ENCODE data around the gene SPTB.

The SPTB gene

DNA sequence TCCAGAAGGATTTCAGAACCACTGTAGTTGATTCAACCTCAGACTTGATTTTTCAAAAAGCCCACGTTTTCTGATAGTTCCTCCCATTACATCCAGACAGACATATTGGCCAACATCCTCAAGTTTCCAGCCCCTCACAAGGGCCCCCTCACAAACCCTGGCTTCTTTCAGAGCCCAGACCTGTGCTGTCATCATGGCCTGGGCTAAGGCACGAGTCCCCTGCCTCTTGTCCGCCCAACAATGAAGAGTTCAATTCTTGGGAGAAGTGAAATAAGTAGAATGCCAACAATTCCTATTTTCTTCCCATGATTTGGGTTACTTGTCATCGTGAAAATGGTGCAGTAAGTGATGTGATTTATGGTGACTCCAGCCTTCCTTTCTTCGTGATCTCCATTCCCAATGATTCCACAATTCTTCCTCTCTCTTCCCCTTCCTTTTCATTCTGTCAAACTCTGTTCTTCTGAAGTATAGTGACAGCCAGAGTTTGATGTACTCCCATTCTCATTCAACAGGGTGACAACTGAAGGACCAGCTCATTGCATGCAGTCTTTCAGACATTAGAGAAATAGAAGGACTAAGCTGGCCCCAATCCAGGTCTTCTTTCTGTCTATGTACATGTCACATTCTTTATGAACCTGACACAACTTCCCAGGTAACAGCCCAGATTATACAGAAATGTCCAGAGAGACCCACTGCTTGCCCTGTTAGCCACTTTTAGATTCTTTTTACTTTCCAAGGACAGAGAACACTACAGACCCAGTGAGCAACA is 29.2 kb downstream of the SPTB start:
- DNase-seq (ENCODE audit: low spot score), result no peak

DNA sequence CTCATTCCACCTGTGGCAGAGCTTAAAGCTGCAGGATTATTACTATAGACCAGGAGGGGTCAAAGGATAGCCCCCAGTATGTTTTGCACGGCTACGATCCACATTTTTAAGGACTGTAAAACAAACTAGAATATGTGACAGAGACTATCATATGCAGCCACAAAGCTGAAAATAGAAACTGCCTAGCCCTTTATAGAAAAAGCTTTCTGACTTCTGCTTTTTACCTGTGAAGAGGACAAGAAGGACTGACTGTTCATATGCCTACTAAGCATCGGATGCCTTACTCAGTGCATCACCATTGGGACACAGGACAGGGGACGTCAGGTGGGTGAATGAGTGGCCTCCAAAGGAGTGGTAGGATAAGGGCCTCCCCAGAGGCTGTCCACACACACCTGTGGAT is 29.8 kb downstream of the SPTB start:
- DNase-seq (ENCODE audit: low spot score), result no peak

GRCh38 chr14:64848239-64848638 is 31.5 kb downstream of the SPTB start:
- no peak for DNase-seq (ENCODE audit: low spot score)

GRCh38 chr14:64846319-64846718 is 33.4 kb downstream of the SPTB start:
- no peak for DNase-seq (ENCODE audit: low spot score)

DNA sequence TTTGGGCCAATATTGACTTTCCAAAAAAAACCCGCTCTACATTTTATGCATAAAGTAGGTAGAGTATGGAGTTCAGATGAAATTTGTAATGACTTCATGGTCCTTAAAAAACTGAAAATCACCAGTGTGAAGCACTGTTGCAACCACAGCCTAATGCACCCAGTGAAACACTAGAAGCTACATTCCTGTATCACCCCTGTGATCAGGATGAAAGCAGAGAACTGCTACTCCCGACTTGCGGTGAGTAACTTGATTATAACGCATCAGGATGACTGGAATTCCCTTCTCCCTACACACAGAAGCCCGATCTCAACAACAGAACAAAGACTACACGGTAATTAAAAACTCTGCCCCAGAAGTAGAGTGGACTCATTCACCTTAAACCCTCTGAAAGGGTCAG is 33.8 kb downstream of the SPTB start:
- DNase-seq (ENCODE audit: low spot score), result peak; percentile 73

- DNase-seq (ENCODE audit: low spot score), result no peak
Observed at GRCh38 chr14:64844969-64845536, 34.7 kb downstream of the SPTB start.

- DNase-seq (ENCODE audit: low spot score), result no peak
Observed at GRCh38 chr14:64844272-64844671, 35.4 kb downstream of the SPTB start.

GRCh38 chr14:64843548-64843947 is 36.2 kb downstream of the SPTB start:
- DNase-seq (ENCODE audit: low spot score), result no peak

GRCh38 chr14:64841772-64842750 is 37.6 kb downstream of the SPTB start:
- no peak for DNase-seq (ENCODE audit: low spot score)

DNA sequence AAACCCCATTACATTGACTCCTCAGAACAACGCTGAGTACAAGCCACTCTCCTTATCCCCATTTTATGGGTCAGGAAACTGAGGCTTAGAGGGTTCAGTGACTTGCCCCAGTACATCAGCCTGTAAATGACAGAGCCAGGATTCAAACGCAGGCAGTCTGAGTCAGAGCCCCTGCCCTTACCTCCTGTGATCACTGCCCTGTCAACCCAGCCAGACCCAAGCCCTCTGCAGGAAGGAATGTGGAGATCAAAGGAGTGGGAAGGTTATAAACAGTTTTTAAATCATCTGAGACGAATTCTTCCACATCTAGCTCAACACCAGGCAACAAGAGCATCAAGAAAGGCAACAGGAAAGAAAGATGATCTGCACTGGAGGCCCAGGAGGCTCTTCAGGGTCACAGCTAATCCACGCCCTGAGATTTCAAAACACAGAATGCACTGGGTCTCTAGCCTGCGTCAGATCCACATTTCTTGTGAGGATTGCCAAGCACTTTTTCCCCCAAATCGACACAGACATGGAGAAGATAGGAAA is 38.5 kb downstream of the SPTB start:
- DNase-seq (ENCODE audit: low spot score), result peak; percentile 77

DNA sequence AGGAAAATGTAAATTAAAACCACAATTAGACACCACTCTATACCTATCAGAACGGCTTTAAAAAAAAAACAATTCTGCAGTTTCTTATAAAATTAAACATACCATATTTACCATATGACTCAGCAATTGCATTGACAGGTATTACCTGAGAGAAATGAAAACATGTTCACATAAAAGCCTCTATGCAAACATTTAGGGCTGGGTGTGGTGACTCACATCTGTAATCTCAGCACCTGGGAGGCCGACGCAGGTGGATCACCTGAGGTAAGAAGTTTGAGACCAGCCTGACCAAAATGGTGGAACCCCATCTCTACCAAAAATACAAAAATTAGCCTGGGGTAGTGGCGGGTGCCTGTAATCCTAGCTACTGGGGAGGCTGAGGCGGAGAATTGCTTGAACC is 41.1 kb downstream of the SPTB start:
- no peak for DNase-seq (ENCODE audit: low spot score)

GRCh38 chr14:64835431-64835830 is 44.3 kb downstream of the SPTB start:
- DNase-seq (ENCODE audit: low spot score), result no peak

GRCh38 chr14:64834965-64835364 is 44.7 kb downstream of the SPTB start:
- no peak for DNase-seq (ENCODE audit: low spot score)

- DNase-seq (ENCODE audit: low spot score), result no peak
Observed at GRCh38 chr14:64831419-64831818, 48.3 kb downstream of the SPTB start.

GRCh38 chr14:64830961-64831360 is 48.7 kb downstream of the SPTB start:
- DNase-seq (ENCODE audit: low spot score), result no peak

GRCh38 chr14:64828071-64828470 is 51.6 kb downstream of the SPTB start:
- no peak for DNase-seq (ENCODE audit: low spot score)

- no peak for DNase-seq (ENCODE audit: low spot score)
Observed at GRCh38 chr14:64826845-64827244, 52.9 kb downstream of the SPTB start.

GRCh38 chr14:64826333-64826732 is 53.4 kb downstream of the SPTB start:
- DNase-seq (ENCODE audit: low spot score), result peak; percentile 7

- DNase-seq (ENCODE audit: low spot score), result no peak
Observed at GRCh38 chr14:64825509-64825908, 54.2 kb downstream of the SPTB start.

- DNase-seq (ENCODE audit: low spot score), result no peak
Observed at GRCh38 chr14:64825006-64825405, 54.7 kb downstream of the SPTB start.

- no peak for DNase-seq (ENCODE audit: low spot score)
Observed at GRCh38 chr14:64824471-64824870, 55.2 kb downstream of the SPTB start.

DNA sequence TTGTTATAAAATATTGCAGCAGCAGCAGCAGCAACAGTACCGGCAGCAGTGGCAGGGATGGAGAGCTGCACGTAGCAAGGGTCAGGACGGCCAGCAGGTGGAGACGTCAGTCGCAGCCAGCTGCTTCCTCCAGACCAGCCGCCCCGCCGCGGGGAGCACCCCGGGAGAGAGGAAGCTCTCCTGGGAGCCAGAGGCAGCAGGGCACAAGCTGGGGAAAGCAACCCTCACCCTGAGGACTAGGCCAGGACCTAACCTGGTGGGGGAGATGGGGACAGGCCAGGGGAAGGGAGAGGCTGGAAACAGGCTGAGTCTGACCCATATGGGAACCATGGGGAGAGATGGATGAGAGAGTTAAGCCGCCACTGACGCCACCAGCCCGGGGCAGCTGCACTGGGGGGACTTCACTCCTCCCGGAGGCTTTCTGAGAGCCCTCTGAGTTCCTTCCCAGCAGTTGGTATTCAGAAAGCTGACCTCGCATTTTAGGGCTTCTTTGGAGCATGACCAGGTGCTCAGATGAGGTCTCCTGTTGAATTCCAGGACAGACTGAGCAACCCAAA is 56.3 kb downstream of the SPTB start:
- DNase-seq (ENCODE audit: low spot score), result peak; percentile 78
